Aorta (tissue), 5 donors: ENCODE data around the gene UBIAD1. TPM values are rescaled to one million over a fixed set of nuclear protein-coding genes. Genes with fewer than 3 reads are reported as not detected.
"Not testable (repeated sequence)": the region's sequence is repeated elsewhere in the genome, so short reads cannot be mapped to it uniquely, and the experiment has no call there.

ENCODE experiments used
- ATAC-seq: fragments of 200-7000 bp; cut with Tn5 transposase; one replicate; pipeline ENCODE4 v1.9.1; 2022; ENCODE audit warnings: moderate library complexity; ENCODE audit not compliant: low FRiP score
- DNase-seq, 2 donors: peaks; one replicate each; pipeline ENCODE4 v3.0.0-alpha.2; 2020
- H3K27ac ChIP-seq, 2 donors: one replicate each; pipeline ENCODE4 v1.5.1; 2013; ENCODE audit warnings: low read length in 2 of 2, mild to moderate bottlenecking in 2 of 2, moderate library complexity in 2 of 2, control low read depth in 1 of 2, inconsistent platforms in 1 of 2, low read depth in 1 of 2
- H3K27me3 ChIP-seq, 2 donors: one replicate each; pipeline ENCODE4 v1.6.1; 2013; ENCODE audit warnings: control low read depth in 1 of 2, low read length in 1 of 2, mild to moderate bottlenecking in 1 of 2, moderate library complexity in 1 of 2; ENCODE audit not compliant: insufficient read depth in 2 of 2, control insufficient read depth in 1 of 2
- H3K36me3 ChIP-seq, 2 donors: one replicate each; pipeline ENCODE4 v1.6.1; 2013; ENCODE audit warnings: control low read depth in 1 of 2, low read length in 1 of 2, mild to moderate bottlenecking in 1 of 2; ENCODE audit not compliant: insufficient read depth in 2 of 2, control insufficient read depth in 1 of 2
- H3K4me1 ChIP-seq, 2 donors: one replicate each; pipeline ENCODE4 v1.6.1; 2013; ENCODE audit warnings: low read length in 2 of 2, control low read depth in 1 of 2, mild to moderate bottlenecking in 1 of 2, moderate library complexity in 1 of 2; ENCODE audit not compliant: insufficient read depth in 2 of 2, control insufficient read depth in 1 of 2
- H3K4me3 ChIP-seq, 2 donors: one replicate each; pipeline ENCODE4 v1.5.1; 2013; ENCODE audit warnings: low read length in 2 of 2, control low read depth in 1 of 2, mild to moderate bottlenecking in 1 of 2
- H3K9me3 ChIP-seq: one replicate; pipeline ENCODE4 v1.6.1; 2013; ENCODE audit warnings: mild to moderate bottlenecking, low read length; ENCODE audit not compliant: control insufficient read depth
- WGBS, 2 donors: extraction: QIAGEN DNeasy Blood & Tissue Kit; methylation state at CpG; one replicate each; pipeline ENCODE4 v1.1.7; 2013; 5-methylcytosine and 5-hydroxymethylcytosine counted together
- intact Hi-C, 2 donors: fragments of 100-400 bp; cut with DNase I; formaldehyde crosslinking; loops; one replicate each; pipeline versions ENCODE4 v1.14.2 to v1.15.0; 2022
- polyA plus RNA-seq, 2 donors: library from polyadenylated mRNA; stranded (reverse); fragments of 200-250 nt; gene quantifications; one replicate each; pipeline ENCODE4 v1.2.3, GENCODE V29; 2013
- total RNA-seq, 2 donors: library from RNA; stranded (reverse); fragmentation: NEBNext Ultra II Directional; extraction: Animal tissue kit (Norgen Biotek cat#: 25700); gene quantifications; one replicate each; pipeline ENCODE4 v1.2.1, GENCODE V29; 2021
- donor health status: healthy with polysubstance abuse.
- donor health status: Bipolar disorder and iron deficiency.
- donor health status: DM: no; HTN: no; CAD: no.
- donor health status: DM: no; HTN: no; CAD: no.
- donor health status: DM: yes; HTN: yes; CAD: no.

Gene UBIAD1
- total and polyA plus RNA-seq, 4 donors = 4.6 to 10.0 (median 8.7) TPM

GRCh38 chr1:11248169-11248568 lies 24.8 kb upstream of the UBIAD1 start:
- ATAC-seq (no peak), DNase-seq (no peak)
- Histone ChIP-seq H3K27ac (no peak overlapping the region), H3K27me3 (no peaks in the 10 kb centered on the region), H3K4me3 (no peak overlapping the region), H3K36me3 (peaks cover 5 to 6% of the 10 kb centered on the region in 2 donors), H3K9me3 (no peaks in the 10 kb centered on the region), H3K4me1 (no peaks in the 10 kb centered on the region)
- intact Hi-C loops = no loop called here
- WGBS, 2 donors = 92 to 93% methylated on average over 4 of the region's 4 CpGs

GRCh38 chr1:11252538-11252937 lies 20.5 kb upstream of the UBIAD1 start:
- Histone ChIP-seq H3K27ac (no peak overlapping the region), H3K36me3 (peaks cover under 1 to 4% of the 10 kb centered on the region in 2 donors), H3K4me1 (no peaks in the 10 kb centered on the region), H3K27me3 (no peaks in the 10 kb centered on the region), H3K9me3 (no peaks in the 10 kb centered on the region), H3K4me3 (no peak overlapping the region)
- ATAC-seq = no peak
- intact Hi-C loops = no loop called here
- WGBS, 2 donors = 93 to 94% methylated on average over 8 of the region's 8 CpGs
- no peak for DNase-seq

- Histone ChIP-seq H3K27me3 (no peaks in the 10 kb centered on the region), H3K9me3 (no peaks in the 10 kb centered on the region), H3K27ac (no peak overlapping the region), H3K4me1 (no peaks in the 10 kb centered on the region), H3K36me3 (peaks cover under 1 to 4% of the 10 kb centered on the region in 2 donors), H3K4me3 (no peak overlapping the region)
- WGBS, 2 donors = 87 to 89% methylated on average over 8 of the region's 8 CpGs
- ATAC-seq = no peak
- intact Hi-C loops = no loop called here
- no peak for DNase-seq
Measured at GRCh38 chr1:11253226-11253625, 19.8 kb upstream of the UBIAD1 start.

GRCh38 chr1:11256299-11256698 lies 16.7 kb upstream of the UBIAD1 start:
- Histone ChIP-seq H3K27me3 (no peaks in the 10 kb centered on the region), H3K27ac (no peak overlapping the region), H3K36me3 (peaks cover 4% of the 10 kb centered on the region in 2 donors), H3K4me1 (no peaks in the 10 kb centered on the region), H3K4me3 (no peak overlapping the region), H3K9me3 (no peaks in the 10 kb centered on the region)
- intact Hi-C loops = no loop called here
- WGBS, 2 donors = 95 to 100% methylated on average over 1 of the region's 1 CpG
- no peak for ATAC-seq
- DNase-seq = no peak

- Histone ChIP-seq H3K9me3 (no peaks in the 10 kb centered on the region), H3K27ac (no peak within 1 kb of the TSS), H3K4me1 (no peaks in the 10 kb centered on the region), H3K36me3 (peaks cover 0 to 4% of the 10 kb centered on the region in 2 donors), H3K27me3 (no peaks in the 10 kb centered on the region), H3K4me3 (peak within 1 kb of the TSS; percentile 83 to 92)
- peak; percentile 98 to 99 for DNase-seq
- WGBS, 2 donors = 0% methylated on average over 56 to 60 of the region's 60 CpGs
- intact Hi-C loops = no loop called here
- peak; percentile 99 for ATAC-seq
Measured at GRCh38 chr1:11262171-11263049, 10.6 kb upstream of the UBIAD1 start, which contains the start of gene MTOR. Gene MTOR, minus strand, starts transcription at chr1:11262551. Its CDS starts 3,142 bp downstream, at chr1:11259409.

GRCh38 chr1:11266268-11267074 lies 6.5 kb upstream of the UBIAD1 start:
- Histone ChIP-seq H3K27me3 (no peaks in the 10 kb centered on the region), H3K36me3 (no peaks in the 10 kb centered on the region), H3K9me3 (no peaks in the 10 kb centered on the region), H3K4me3 (no peak overlapping the region), H3K27ac (no peak overlapping the region), H3K4me1 (no peaks in the 10 kb centered on the region)
- intact Hi-C loops = no loop called here
- 85 to 88% methylated on average over 12 of the region's 12 CpGs for WGBS, 2 donors
- no peak for ATAC-seq
- no peak for DNase-seq

GRCh38 chr1:11267350-11268337 lies 5.4 kb upstream of the UBIAD1 start:
- DNase-seq, H3K9me3 ChIP-seq, intact Hi-C loops, H3K27me3 ChIP-seq, ATAC-seq, H3K27ac ChIP-seq, H3K36me3 ChIP-seq, H3K4me1 ChIP-seq, H3K4me3 ChIP-seq: not testable (repeated sequence)
- 69% methylated on average over 19 of the region's 19 CpGs for WGBS, 2 donors

- ATAC-seq (no peak), DNase-seq (no peak)
- Histone ChIP-seq H3K4me3 (peak overlapping the region in 1 of 2 donors; percentile 51), H3K27ac (no peak overlapping the region), H3K27me3 (no peaks in the 10 kb centered on the region), H3K36me3 (no peaks in the 10 kb centered on the region), H3K4me1 (no peaks in the 10 kb centered on the region), H3K9me3 (no peaks in the 10 kb centered on the region)
- 12% methylated on average over 9 of the region's 9 CpGs for WGBS, 2 donors
- intact Hi-C loops = no loop called here
Measured at GRCh38 chr1:11272544-11272831, 510 bp upstream of the UBIAD1 start.
